HG03521 (cell line): ENCODE measurements around the gene ADARB1.

Source experiments
- ATAC-seq: cut with Tn5 transposase; IDR thresholded peaks from one replicate; pipeline ENCODE4 v1.9.1; 2021; ENCODE audit warnings: mild to moderate bottlenecking, moderate library complexity; ENCODE audit not compliant: unreplicated experiment

Gene ADARB1

DNA sequence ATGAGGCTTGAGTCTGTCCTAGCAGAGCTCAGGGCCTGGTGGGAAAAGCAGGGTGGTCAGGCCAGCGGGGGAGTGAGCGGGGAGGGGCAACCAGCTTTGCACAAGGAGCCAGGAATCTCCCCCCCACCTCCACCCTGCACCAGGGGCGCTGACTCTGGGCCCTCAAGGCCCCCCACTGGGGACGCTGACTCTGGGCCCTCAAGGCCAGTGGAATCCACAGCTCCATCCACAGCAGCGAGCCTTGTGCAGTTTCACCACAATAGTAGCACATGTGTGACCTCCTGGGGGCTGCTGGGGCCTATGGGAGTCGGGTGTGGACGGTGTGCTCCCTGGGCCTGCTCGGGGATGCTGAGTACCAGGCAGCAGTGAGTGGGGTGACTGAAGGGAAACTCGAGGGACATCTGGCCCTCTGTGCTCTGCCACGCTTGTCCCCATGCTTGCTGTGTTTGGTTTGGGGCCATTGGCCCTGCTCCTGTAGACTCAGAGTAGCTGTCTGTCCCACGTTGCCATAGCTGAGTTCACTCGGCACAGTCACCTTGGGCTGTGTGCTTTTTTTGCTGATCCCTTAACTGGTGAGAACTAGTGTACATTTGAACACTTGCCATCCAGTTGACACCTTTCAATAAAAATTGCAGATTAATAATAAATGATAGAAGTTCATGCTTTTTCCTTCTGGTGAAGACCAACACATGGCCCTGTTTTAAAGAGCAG is 89.2 kb downstream of the ADARB1 start:
- no peak for ATAC-seq

DNA sequence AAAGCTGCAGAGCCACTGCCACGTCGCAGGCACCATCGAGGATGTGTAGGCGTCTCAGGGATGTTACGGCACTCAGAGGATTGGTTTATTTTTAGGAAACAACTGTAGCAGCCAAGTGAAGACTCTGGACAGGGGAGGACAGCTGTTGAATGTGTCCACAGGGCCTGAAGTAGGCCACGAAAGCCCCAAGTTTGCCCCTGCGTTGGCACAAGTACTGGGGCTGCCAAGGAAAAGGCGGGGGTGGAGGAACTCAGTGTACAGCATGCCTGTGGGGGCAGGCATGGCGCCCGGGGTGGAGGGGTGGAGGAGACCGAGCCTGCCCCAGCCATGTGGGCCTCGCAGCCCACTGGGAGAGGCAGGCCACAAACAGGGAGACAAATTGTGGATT is 89.7 kb downstream of the ADARB1 start:
- no peak for ATAC-seq

DNA sequence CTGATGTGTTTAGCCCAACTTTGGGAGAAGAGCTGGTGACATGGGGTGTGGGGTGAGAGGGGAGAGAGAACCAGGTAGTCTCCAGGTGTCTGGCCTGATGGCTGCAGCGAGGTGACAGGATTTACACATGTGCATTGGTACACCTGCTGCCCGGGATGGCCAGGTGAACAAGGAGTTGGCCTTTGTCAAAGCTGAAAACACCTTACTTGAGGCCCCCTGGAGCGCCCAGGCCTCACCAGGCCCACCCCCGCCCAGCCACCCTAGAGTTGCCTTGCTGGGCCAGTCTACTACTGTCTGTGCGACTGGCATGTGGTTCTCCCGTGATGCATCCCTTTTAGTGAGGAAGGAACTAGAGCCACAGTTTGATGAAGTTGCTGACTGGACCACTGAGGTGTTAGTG is 90.5 kb downstream of the ADARB1 start:
- ATAC-seq, result no peak

DNA sequence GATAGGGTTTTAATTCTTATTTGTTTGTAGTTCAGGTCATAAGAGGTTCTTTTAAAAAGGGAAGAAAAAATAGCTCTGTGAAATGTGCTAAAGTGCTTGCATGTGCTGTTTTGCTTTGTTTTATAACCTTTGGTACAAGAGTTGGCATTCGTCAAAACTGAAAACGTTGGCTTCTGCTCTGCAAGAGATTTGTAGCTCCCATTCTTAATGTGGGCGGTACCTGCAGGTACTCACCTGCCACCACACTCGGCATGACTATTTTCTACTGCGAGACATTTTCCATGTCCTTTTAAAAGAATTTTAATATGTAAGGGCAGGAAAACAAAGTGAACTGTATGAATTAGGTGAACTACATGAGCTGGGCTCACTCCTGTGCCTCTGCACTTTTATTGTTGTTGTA is 92.6 kb downstream of the ADARB1 start:
- no peak for ATAC-seq

DNA sequence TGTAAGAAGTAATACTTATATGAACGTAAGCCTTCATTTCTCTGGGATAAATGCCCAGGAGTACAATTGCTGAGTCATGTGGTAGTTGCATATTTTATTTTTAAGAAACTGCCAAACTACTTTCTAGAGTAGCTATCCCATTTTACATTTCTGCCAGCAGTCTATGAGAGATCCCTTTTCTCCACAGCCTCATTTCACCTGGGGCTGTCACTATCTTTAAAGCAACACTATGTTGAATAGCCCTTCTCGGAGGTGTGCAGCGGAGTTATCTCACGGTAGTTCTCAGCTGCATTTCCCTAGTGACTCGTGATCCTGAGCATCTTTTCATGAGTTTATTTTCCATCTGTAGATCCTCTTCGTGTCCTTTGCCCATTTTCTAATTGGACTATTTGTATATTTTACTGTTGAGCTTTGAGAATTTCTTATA is 93.4 kb downstream of the ADARB1 start:
- ATAC-seq, result no peak

DNA sequence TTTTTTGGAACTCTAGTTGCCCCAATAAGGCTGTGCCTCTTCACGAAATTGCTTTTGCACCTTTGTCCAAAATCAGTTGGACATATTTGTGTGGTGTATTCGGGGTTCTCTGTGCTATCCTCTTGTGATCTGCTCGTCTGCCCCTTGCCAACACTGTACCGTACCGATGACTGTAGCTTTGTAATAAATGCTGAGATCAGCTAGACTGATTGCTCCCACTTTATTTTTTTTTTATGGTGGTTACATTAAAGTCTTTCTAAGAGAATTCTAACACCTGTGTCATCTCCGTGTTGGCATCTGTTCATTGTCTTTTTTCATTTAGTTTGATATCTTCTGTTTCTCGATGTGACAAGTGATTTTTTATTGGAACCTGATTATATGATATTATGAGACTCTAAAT is 94.1 kb downstream of the ADARB1 start:
- ATAC-seq, result no peak

DNA sequence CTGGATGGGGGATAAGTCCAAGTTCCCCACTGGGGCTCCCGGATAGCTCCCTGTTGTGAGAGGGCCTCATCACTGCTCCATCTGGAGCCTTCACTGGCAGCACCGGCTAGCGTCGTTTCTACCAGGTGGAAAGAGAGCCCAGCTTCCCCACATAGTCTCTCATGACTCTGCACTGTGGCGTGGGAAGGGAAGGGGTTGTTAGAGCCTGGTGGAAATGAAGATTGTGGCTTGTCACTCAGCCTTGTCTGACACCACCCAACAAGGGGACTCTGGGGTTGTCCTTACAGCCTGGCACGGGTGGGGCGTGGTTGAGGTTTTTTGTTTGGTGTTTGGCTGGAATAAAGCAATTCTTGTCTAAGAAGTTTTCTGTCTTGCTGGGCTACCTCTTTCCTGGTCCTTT is 94.6 kb downstream of the ADARB1 start:
- no peak for ATAC-seq

DNA sequence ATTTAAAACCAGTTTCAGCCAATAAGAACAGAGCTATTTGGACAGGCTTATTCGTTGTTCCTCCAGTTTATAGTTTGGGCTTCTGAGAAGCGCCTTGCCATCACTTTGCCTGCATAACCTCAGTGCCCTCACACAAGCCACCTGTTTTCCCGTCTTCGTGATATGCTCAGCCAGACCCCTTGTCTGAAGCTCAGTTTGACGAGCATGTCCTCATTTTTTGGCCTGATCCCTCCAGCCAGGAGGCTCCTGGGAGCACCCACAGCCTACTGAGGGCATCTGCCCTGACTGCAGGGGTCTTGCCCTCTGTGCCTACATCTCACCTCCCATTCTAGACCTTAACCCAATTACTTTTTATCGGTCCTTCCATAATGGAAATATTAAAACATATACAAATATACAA is 95.3 kb downstream of the ADARB1 start:
- no peak for ATAC-seq

DNA sequence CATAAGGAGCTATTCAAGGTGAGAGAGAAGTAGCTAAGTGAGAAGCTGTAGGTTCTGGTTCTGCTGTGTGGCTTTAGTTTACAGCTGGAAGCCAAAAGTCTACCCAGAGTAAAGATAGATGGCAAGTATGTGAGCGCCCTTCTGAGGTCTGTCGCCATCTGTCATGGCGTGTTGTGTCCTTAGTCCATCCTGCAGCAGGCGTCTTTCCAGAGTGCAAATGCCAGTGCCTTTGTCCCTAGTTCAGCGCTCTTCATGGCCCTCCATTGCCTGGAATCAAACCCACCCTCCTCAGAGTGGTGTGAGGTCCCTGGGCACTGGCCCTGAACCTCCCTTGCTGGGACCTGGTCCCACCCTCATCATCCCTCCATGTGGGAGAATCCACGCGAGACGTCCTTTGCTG is 96.6 kb downstream of the ADARB1 start:
- no peak for ATAC-seq

DNA sequence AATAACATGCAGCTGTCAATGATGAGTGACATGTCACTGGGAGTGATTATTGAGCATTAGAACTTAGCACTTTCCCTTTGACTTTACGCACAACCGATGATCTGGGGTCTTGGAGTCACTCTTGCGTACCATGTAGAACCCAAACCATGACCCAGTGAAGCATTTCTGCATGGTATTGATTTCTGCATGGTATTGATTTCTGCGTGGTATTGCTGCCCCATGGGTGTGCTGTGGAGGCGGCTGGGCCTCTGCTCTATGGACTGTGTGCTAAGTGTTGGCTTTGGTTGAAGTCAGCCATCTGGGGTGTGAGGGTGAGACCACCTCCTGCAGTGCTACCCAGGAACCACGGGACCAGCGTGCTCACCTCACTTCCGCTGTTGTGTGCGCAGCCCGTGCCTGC is 98.0 kb downstream of the ADARB1 start:
- ATAC-seq, result no peak

DNA sequence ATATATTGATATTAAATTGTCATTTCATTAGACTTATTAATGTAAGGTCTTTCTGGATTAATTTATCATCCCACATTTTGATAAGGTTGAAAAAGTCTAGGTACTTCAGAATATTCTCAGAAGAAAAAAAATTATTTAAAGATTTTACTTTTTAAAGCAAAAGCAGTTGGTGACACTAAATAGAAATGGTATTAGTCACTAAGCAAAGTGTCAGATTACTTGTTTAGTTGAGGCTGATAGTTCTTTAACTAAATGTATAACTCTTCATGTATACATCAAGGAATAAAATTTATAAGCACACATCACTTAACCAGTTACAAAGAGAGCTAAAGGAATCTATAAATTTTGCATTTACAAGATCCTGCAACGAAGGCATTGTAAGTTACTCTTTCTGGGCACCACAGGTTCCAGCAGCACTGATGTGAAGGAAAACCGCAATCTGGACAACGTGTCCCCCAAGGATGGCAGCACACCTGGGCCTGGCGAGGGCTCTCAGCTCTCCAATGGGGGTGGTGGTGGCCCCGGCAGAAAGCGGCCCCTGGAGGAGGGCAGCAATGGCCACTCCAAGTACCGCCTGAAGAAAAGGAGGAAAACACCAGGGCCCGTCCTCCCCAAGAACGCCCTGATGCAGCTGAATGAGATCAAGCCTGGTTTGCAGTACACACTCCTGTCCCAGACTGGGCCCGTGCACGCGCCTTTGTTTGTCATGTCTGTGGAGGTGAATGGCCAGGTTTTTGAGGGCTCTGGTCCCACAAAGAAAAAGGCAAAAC is 101.1 kb downstream of the ADARB1 start:
- ATAC-seq, result no peak

DNA sequence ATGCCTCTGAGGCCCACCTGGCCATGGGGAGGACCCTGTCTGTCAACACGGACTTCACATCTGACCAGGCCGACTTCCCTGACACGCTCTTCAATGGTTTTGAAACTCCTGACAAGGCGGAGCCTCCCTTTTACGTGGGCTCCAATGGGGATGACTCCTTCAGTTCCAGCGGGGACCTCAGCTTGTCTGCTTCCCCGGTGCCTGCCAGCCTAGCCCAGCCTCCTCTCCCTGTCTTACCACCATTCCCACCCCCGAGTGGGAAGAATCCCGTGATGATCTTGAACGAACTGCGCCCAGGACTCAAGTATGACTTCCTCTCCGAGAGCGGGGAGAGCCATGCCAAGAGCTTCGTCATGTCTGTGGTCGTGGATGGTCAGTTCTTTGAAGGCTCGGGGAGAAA is 101.8 kb downstream of the ADARB1 start:
- no peak for ATAC-seq

DNA sequence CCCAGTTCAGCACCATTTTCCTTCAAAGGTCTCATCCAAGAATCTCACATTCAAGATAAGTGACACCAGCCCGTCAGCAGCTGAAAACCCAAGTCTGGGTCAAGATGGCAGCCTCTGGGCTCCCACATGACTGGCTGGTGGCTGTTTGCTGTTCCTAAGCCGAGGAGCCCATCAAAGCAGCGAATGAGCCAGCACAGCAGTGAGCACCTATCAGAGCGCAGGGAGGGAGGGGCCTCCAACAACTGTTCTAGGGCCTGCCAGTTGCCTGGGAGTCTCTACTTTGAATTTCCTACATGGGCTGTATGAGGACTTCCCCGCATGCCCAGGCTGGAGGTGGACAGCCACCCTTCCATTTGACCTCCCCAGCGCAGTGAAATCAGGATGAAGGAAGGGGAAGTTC is 102.7 kb downstream of the ADARB1 start:
- no peak for ATAC-seq

DNA sequence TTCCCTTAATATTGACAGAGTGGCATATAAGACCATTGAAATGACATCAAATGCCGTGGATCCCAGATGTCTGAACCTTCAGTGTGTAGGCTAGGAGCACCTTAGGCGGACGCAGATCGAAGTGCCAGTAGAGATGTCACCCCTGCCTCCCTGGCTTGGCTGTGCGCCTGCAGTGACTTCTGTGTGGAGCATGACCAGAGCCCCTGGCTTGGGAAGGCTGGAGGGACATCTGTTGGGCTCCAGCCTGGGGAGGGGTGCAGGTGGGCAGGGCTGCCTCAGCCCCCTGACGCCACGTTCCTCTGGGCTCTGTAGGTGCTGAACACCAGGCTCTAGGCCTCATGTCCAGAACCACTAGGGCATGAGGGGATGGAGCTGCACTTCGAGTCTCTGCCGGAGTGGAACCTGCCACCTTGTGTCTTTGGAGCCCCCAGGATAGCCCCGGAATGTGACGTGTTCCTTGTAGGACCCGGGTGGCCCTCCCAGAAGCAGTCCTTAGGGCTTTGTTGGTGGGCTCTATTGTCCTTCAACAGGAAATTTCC is 103.8 kb downstream of the ADARB1 start:
- ATAC-seq, result no peak

DNA sequence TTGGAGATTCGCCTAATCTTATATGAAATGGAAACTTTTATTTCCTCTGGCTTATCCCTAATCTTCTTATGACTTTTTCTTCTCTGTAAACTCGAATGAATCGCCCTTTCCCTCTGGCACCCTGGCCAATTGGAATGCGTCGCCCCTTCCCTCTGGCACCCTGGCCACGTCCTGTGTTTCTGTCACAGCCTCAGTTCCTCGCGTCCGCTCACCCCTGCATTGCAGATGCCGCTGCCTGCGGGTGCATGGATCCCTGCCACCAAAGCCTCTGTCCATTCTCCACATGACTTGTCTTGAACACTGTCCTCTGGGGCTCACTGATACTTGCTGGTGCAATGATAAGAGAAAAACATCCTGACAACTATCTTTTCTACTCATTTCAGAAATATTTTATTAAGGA is 104.6 kb downstream of the ADARB1 start:
- ATAC-seq, result no peak

DNA sequence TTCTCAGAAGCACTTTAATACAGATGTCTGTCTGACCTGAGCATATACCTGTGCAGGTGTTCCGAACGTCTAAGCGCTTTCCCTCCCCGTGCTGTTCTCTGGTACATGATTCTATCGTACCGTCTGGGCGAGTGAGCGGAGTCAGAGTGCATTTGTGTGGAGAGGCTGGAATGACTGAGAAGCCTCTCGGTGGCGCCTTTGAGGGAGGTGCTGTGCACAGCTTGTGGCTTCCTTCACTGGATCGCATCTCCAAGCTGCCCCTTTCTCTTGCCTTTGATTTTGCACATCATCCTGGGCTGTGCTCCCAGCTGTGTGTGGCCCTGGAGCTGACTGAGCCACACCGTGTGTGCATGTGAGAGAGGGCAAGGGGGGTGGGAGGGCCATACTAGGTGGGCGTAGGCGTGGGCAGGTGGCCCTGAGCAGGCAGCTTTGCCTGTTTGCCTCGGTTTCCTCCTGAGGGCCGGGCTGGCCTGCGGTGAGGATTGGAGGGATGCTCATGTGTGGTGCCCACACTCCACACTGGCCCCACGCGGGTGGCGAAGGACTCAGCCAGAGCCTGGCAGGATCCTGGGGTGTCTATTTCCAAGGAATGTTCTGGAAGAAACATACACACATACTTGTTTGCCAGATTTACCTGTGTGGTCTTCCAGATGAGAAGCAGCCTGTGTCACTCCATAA is 105.3 kb downstream of the ADARB1 start:
- ATAC-seq, result no peak

DNA sequence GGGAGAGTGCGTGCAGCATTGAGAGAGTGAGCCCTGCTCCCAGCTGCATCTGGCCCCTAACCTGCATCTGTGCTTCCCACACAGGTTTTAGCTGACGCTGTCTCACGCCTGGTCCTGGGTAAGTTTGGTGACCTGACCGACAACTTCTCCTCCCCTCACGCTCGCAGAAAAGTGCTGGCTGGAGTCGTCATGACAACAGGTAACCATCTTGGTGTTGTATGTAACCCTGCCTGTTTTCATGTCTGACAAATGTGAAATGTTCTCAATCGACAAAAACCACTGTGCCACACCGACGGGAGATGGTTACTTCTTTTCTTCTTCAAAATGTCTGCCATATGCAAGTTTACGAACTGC is 105.8 kb downstream of the ADARB1 start:
- no peak for ATAC-seq

DNA sequence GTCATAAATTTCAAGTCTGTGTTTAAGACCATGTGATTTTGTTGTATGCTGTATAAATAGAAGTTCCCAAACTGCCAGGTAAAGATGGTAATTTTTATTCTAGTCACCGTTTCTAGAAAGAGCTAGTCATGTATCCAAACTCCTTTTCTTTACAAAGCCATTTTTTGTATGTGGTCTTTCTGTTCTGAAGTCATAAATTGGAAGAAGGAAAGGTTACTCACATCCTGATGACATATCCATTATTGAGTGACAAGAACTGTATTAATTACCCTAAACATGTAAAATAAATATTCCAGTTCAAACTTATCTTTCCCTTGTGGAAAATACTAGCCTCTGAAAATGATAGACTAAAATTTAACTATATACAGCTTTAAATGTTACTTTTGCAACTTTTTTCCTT is 108.6 kb downstream of the ADARB1 start:
- no peak for ATAC-seq

DNA sequence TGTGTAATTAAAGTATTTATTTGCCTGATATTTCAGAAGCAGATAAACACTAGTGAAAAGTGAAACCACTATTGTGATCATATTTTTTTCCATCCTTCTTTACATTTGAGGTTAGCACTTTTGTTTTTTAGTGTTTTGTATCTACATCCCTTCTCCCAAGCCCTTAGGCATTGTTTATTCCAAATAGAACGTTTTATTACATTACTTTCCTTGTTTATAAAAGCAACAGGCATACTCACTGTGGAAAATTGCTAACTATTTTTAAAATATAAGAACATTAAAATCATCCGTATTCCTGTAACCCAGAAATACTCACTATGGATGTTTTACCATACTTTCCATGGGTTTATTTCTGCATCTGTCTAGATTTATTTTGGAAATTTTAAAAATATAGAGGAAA is 109.5 kb downstream of the ADARB1 start:
- ATAC-seq, result no peak

DNA sequence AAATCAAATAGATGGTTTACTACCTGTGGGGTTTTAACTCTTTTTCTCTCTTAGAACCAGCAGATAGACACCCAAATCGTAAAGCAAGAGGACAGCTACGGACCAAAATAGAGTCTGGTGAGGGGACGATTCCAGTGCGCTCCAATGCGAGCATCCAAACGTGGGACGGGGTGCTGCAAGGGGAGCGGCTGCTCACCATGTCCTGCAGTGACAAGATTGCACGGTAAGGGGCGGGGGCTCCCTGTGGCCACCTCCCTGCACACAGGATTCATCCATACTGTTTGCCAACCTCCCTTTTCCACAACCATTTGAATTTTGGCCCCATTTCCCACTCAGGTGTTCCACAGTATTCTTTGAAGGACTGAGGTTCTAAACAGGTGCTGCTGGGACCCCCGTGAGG is 110.5 kb downstream of the ADARB1 start:
- ATAC-seq, result no peak

DNA sequence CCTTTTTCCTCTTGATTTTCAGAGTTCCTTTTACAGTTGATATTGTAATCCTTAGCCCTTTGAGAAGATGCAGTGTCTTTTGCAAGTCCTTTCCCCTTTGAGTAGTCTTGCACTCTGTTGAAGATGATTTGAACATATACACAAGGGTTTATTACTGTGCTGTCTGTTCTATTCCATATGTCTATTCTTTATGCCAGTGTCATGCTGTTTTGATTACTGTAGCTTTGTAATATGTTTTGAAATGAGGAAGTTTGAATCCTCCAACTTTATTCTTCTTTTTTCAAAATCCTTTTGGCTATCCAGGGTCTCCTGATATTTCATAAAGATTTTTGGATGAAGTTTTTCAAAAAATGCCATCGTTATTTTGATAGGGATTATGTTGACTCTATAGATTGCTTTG is 112.3 kb downstream of the ADARB1 start:
- ATAC-seq, result no peak

DNA sequence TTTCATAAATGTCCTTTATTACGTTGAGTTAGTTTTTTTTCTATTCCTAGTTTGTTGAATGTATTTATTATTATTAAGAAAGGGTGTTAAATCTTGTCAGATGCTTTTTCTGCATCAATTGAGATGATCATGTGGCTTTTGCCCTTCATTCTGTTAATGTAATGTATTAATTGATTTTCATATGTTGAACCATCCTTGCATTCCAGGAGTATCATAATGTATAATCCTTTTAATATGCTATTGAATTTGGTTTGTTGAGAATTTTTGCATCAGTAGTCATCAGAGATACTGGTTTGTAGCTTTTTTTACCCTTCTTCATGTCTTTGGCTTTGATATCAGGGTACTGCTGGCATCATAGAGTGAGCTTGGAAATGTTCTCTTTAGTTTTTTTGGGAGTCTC is 113.3 kb downstream of the ADARB1 start:
- no peak for ATAC-seq
